PC-9 (cell line): ENCODE data around the gene CCNY. TPM values are rescaled to one million over a fixed set of nuclear protein-coding genes. Genes with fewer than 3 reads are reported as not detected.
"Not testable (repeated sequence)": the region's sequence is repeated elsewhere in the genome, so short reads cannot be mapped to it uniquely, and the experiment has no call there.

Source experiments
- BruUV-seq: library from RNA; stranded (reverse); fragments of 400-500 nt; replicated peaks from 2 replicates; lab custom pipeline; 2021; lab: Mats Ljungman, UMichigan
- CTCF ChIA-PET: fragments of 300-600 bp; sonication (Branson Sonifier 250); formaldehyde crosslinking; loops from one replicate; lab custom pipeline; 2022; ENCODE audit warnings: antibody characterized with exemption; lab: Charles Lee
- POLR2A ChIA-PET: fragments of 300-600 bp; sonication (Branson Sonifier 250); formaldehyde crosslinking; loops from one replicate; lab custom pipeline; 2022; ENCODE audit warnings: antibody characterized with exemption; ENCODE audit not compliant: unreplicated experiment; lab: Charles Lee
- DNase-seq, 2 experiments: peaks; one replicate each; pipeline versions ENCODE4 v3.0.0 to v3.0.0-alpha.2; 2015 to 2022; ENCODE audit warnings: mixed read lengths in 1 of 2
- H2AFZ ChIP-seq: fragments of 200-600 bp; sonication (generic); 2 replicates; pipeline ENCODE4 v1.8.1; 2017; ENCODE audit warnings: antibody characterized with exemption
- H3F3A ChIP-seq: fragments of 200-600 bp; sonication (generic); 2 replicates; pipeline ENCODE4 v1.8.1; 2017; ENCODE audit warnings: antibody characterized with exemption, mild to moderate bottlenecking, low read depth; ENCODE audit not compliant: insufficient read depth
- H3K27ac ChIP-seq: fragments of 200-600 bp; sonication (generic); 2 replicates; pipeline ENCODE4 v1.6.1; 2016; ENCODE audit warnings: mixed run types
- H3K27me3 ChIP-seq: fragments of 200-600 bp; sonication (generic); 2 replicates; pipeline ENCODE4 v1.6.1; 2016; ENCODE audit warnings: low read depth, mixed run types; ENCODE audit not compliant: insufficient read depth
- H3K36me3 ChIP-seq: fragments of 200-600 bp; sonication (generic); 2 replicates; pipeline ENCODE4 v1.6.1; 2016; ENCODE audit warnings: low read depth, mixed run types
- H3K4me1 ChIP-seq: fragments of 200-600 bp; sonication (generic); replicated peaks from 2 replicates; pipeline ENCODE4 v1.6.1; 2016; ENCODE audit warnings: mixed run types; ENCODE audit not compliant: insufficient read depth
- H3K4me2 ChIP-seq: fragments of 200-600 bp; sonication (generic); 2 replicates; pipeline ENCODE4 v1.6.1; 2017; ENCODE audit warnings: mixed run types
- H3K4me3 ChIP-seq: fragments of 200-600 bp; sonication (generic); 2 replicates; pipeline ENCODE4 v1.6.1; 2016; ENCODE audit warnings: mixed run types
- H3K79me2 ChIP-seq: fragments of 200-600 bp; sonication (generic); 2 replicates; pipeline ENCODE4 v1.6.1; 2017; ENCODE audit warnings: low read depth, mixed run types
- H3K9me2 ChIP-seq: fragments of 200-600 bp; sonication (generic); 2 replicates; pipeline ENCODE4 v1.8.1; 2017; ENCODE audit warnings: mild to moderate bottlenecking; ENCODE audit not compliant: insufficient read depth
- H3K9me3 ChIP-seq: fragments of 200-600 bp; sonication (generic); 2 replicates; pipeline ENCODE4 v1.8.1; 2016; ENCODE audit warnings: low read depth; ENCODE audit not compliant: insufficient read depth
- H4K20me1 ChIP-seq: fragments of 200-600 bp; sonication (generic); 2 replicates; pipeline ENCODE4 v1.8.1; 2017; ENCODE audit not compliant: insufficient read depth
- EZH2 ChIP-seq: fragments of 200-600 bp; sonication (generic); IDR thresholded peaks from 2 replicates; pipeline ENCODE4 v1.8.0; 2017; ENCODE audit warnings: antibody characterized with exemption, low read depth
- intact Hi-C: fragments of 100-400 bp; cut with micrococcal nuclease; formaldehyde crosslinking; loops from one replicate; pipeline ENCODE4 v1.10.0; 2022; ENCODE audit not compliant: unreplicated experiment
- total RNA-seq: library from RNA; stranded (reverse); gene quantifications from 2 replicates; pipeline ENCODE4 v1.2.3, GENCODE V29; 2021
- TF ChIP-seq, protein P1 (sequence below): fragments of 200-600 bp; sonication (generic); conservative IDR thresholded peaks from 2 replicates; pipeline ENCODE4 v1.6.1; 2017; ENCODE audit warnings: mixed run types, antibody characterized with exemption, mild to moderate bottlenecking, moderate library complexity

CCNY gene
- total RNA-seq, 1 experiment from 2014 or later: 69.5 TPM

DNA sequence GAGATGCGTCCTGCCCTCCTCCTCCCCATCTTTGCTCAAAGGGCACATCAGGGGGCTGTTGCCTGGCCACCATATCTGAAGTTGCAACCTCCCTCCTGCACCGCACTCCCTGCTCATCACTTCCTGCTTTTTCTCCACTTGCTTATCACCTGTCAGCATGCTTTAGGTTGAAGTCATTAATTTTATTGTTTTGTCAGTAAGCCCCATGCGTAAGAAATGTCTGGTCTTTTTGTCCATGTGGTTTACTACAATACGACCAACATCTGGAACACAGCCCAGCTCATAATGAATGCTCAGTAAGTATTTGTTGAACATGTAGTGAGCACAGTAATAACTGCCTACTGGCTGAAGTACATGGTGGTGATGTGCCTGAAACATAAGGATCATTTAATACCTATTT is 197.3 kb downstream of the CCNY start:
- Histone ChIP-seq H3K27ac (no peak overlapping the region), H3K4me1 (no peaks in the 10 kb centered on the region), H3K9me2 (no peaks in the 10 kb centered on the region), H4K20me1 (no peaks in the 10 kb centered on the region), H3F3A (no peaks in the 10 kb centered on the region), H2AFZ (no peak overlapping the region), H3K27me3 (no peaks in the 10 kb centered on the region), H3K4me3 (no peak overlapping the region), H3K79me2 (no peaks in the 10 kb centered on the region), H3K36me3 (no peaks in the 10 kb centered on the region), H3K4me2 (no peak overlapping the region), H3K9me3 (no peaks in the 10 kb centered on the region)
- DNase-seq: no peak
- POLR2A ChIA-PET: no interaction called here
- TF ChIP-seq EZH2: no peak
- TF ChIP-seq, protein P1, sequence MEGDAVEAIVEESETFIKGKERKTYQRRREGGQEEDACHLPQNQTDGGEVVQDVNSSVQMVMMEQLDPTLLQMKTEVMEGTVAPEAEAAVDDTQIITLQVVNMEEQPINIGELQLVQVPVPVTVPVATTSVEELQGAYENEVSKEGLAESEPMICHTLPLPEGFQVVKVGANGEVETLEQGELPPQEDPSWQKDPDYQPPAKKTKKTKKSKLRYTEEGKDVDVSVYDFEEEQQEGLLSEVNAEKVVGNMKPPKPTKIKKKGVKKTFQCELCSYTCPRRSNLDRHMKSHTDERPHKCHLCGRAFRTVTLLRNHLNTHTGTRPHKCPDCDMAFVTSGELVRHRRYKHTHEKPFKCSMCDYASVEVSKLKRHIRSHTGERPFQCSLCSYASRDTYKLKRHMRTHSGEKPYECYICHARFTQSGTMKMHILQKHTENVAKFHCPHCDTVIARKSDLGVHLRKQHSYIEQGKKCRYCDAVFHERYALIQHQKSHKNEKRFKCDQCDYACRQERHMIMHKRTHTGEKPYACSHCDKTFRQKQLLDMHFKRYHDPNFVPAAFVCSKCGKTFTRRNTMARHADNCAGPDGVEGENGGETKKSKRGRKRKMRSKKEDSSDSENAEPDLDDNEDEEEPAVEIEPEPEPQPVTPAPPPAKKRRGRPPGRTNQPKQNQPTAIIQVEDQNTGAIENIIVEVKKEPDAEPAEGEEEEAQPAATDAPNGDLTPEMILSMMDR: no peak
- BruUV-seq: no TSS peak
- intact Hi-C loops: no loop called here
- CTCF ChIA-PET: no interaction called here

DNA sequence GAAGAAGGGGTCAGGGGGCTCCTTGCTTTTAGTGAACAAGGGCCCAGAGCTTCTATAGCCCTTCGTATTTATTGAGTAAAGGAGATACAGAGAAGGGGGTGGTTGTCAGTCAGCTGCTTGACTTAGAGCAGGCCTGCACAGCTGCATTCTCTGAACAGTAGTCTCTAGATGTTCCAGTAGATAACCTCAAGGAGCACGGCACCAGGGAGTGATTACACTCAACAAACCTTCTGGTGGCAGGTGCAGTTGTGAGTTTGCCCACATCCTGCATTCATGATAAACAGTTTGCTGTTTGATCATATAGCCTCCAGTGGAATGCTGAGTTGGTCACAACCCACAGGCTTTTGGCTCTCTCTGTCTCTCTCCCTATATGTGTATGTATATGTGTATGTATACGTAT is 198.8 kb downstream of the CCNY start:
- TF ChIP-seq EZH2: no peak
- TF ChIP-seq, protein P1: no peak
- no TSS peak for BruUV-seq
- POLR2A ChIA-PET: no interaction called here

DNA sequence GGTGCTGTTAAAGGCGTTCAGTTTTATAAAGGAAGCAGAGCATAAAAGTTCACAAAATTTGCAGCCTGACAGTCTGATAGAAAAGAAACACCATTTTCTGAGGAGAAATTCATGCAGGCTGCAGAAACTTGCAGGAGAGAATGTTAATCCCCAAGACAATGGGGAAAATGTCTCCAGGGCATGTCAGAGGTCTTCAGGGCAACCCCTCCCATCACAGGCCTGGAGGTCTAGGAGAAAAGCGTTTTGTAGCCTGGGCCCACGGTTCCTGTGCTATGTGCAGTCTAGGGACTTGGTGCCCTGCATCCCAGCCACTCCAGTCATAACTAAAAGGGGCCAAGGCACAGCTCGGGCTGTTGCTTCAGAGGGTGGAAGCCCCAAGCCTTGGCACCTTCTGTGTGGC is 200.5 kb downstream of the CCNY start:
- Histone ChIP-seq H3K27ac (no peak overlapping the region), H3K27me3 (no peaks in the 10 kb centered on the region), H2AFZ (no peak overlapping the region), H3K9me3 (no peaks in the 10 kb centered on the region), H3K4me1 (no peaks in the 10 kb centered on the region), H3K4me2 (no peak overlapping the region), H3F3A (no peaks in the 10 kb centered on the region), H3K9me2 (no peaks in the 10 kb centered on the region), H3K4me3 (no peak overlapping the region), H3K79me2 (no peaks in the 10 kb centered on the region), H4K20me1 (no peaks in the 10 kb centered on the region), H3K36me3 (no peaks in the 10 kb centered on the region)
- ChIA-PET CTCF (no interaction called here), POLR2A (no interaction called here)
- TF ChIP-seq, protein P1: no peak
- no peak for TF ChIP-seq EZH2
- no peak for DNase-seq
- BruUV-seq: no TSS peak
- intact Hi-C loops: no loop called here

More for the DNA sequence above, 198.8 kb downstream of the CCNY start:
- H3K4me1 ChIP-seq: no peaks in the 10 kb centered on the region
- no peak overlapping the region for H2AFZ ChIP-seq
- H3K9me2 ChIP-seq: no peaks in the 10 kb centered on the region
- H4K20me1 ChIP-seq: no peaks in the 10 kb centered on the region
- H3K4me2 ChIP-seq: no peak overlapping the region
- no peaks in the 10 kb centered on the region for H3K36me3 ChIP-seq
- no peak for DNase-seq
- H3K9me3 ChIP-seq: no peaks in the 10 kb centered on the region
- no peaks in the 10 kb centered on the region for H3K27me3 ChIP-seq
- no peaks in the 10 kb centered on the region for H3K79me2 ChIP-seq
- intact Hi-C loops: no loop called here
- CTCF ChIA-PET: no interaction called here
- no peak overlapping the region for H3K4me3 ChIP-seq
- no peaks in the 10 kb centered on the region for H3F3A ChIP-seq
- H3K27ac ChIP-seq: no peak overlapping the region

DNA sequence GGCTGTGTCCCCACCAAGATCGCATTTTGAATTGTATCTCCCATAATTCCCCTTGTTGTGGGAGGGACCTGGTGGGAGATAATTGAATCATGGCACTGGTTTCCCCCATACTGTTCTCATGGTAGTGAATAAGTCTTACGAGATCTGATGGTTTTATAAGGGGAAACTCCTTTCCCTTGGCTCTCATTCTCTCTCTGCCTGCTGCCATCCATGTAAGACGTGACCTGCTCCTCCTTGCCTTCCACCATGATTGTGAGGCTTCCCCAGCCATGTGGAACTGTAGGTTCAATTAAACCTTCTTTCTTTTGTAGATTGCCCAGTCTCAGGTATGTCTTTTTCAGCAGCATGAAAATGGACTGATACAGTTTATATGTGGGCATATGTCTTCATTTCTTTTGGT is 201.6 kb downstream of the CCNY start:
- intact Hi-C loops, H3F3A ChIP-seq, POLR2A ChIA-PET, H2AFZ ChIP-seq, H4K20me1 ChIP-seq, CTCF ChIA-PET, H3K4me3 ChIP-seq, H3K4me1 ChIP-seq, H3K9me3 ChIP-seq, H3K79me2 ChIP-seq, H3K27me3 ChIP-seq, DNase-seq, H3K36me3 ChIP-seq, H3K27ac ChIP-seq, H3K9me2 ChIP-seq, BruUV-seq, H3K4me2 ChIP-seq: not testable (repeated sequence)
